Hematopoietic multipotent progenitor cell treated with erythropoietin and hydrocortisone succinate and interleukin-3 and kit ligand, for 17 days (in vitro differentiated cells): ENCODE data around the gene RSPH3.
"Not testable (repeated sequence)": the region's sequence is repeated elsewhere in the genome, so short reads cannot be mapped to it uniquely, and the experiment has no call there.

Experiments used
- DNase-seq: peaks from one replicate; pipeline ENCODE4 v3.0.0-alpha.2; 2015; ENCODE audit warnings: low spot score

The RSPH3 gene

GRCh38 chr6:158972241-158973233, 27.5 kb downstream of the RSPH3 start:
- DNase-seq: peak; percentile 73

- no peak for DNase-seq
Measured at GRCh38 chr6:158970640-158971275, 29.2 kb downstream of the RSPH3 start.

- no peak for DNase-seq
Measured at GRCh38 chr6:158969148-158969547, 30.9 kb downstream of the RSPH3 start.

GRCh38 chr6:158963020-158963808, 36.8 kb downstream of the RSPH3 start:
- DNase-seq: no peak

GRCh38 chr6:158962371-158962770, 37.6 kb downstream of the RSPH3 start:
- DNase-seq: no peak

GRCh38 chr6:158960026-158960425, 40.0 kb downstream of the RSPH3 start:
- DNase-seq: no peak

- no peak for DNase-seq
Measured at GRCh38 chr6:158959552-158959951, 40.5 kb downstream of the RSPH3 start.

GRCh38 chr6:158958504-158959386, 41.3 kb downstream of the RSPH3 start:
- DNase-seq: no peak

- DNase-seq: no peak
Measured at GRCh38 chr6:158955255-158955654, 44.7 kb downstream of the RSPH3 start.

GRCh38 chr6:158954753-158955152, 45.2 kb downstream of the RSPH3 start:
- no peak for DNase-seq

GRCh38 chr6:158952011-158952410, 48.0 kb downstream of the RSPH3 start:
- DNase-seq: not testable (repeated sequence)

- DNase-seq: not testable (repeated sequence)
Measured at GRCh38 chr6:158951565-158951964, 48.4 kb downstream of the RSPH3 start.

GRCh38 chr6:158947284-158947683, 52.7 kb downstream of the RSPH3 start:
- no peak for DNase-seq

- no peak for DNase-seq
Measured at GRCh38 chr6:158943380-158944032, 56.5 kb downstream of the RSPH3 start.

GRCh38 chr6:158942349-158942748, 57.7 kb downstream of the RSPH3 start:
- DNase-seq: no peak

- no peak for DNase-seq
Measured at GRCh38 chr6:158941246-158941645, 58.8 kb downstream of the RSPH3 start.

GRCh38 chr6:158939255-158940159, 60.5 kb downstream of the RSPH3 start:
- DNase-seq: no peak

GRCh38 chr6:158938811-158939254, 61.2 kb downstream of the RSPH3 start:
- no peak for DNase-seq

- no peak for DNase-seq
Measured at GRCh38 chr6:158938220-158938619, 61.8 kb downstream of the RSPH3 start.

GRCh38 chr6:158934157-158934556, 65.8 kb downstream of the RSPH3 start:
- DNase-seq: no peak
